Measurements from ENCODE around the gene CSH2.
"Not testable (repeated sequence)": the region's sequence is repeated elsewhere in the genome, so short reads cannot be mapped to it uniquely, and the experiment has no call there.

DNA sequence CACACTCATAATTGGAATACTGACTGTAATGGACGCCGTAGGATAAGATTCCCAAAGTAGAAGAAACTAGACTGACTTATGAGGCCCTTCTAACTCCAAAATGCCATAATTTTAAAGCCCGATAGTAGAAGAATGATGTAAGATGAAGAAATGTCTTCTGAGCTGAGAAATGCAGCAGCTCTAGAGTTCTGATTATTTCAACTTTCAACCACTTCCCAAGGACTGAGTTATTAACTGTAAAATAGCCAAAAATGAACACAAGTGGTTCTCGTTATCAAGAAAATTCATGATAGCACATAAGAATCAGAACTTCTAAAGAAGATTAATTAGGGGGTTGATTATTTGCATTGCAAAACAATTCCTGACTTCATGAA is 3.2 kb downstream of the CSH2 start:
- TF ChIP-seq, protein P1, sequence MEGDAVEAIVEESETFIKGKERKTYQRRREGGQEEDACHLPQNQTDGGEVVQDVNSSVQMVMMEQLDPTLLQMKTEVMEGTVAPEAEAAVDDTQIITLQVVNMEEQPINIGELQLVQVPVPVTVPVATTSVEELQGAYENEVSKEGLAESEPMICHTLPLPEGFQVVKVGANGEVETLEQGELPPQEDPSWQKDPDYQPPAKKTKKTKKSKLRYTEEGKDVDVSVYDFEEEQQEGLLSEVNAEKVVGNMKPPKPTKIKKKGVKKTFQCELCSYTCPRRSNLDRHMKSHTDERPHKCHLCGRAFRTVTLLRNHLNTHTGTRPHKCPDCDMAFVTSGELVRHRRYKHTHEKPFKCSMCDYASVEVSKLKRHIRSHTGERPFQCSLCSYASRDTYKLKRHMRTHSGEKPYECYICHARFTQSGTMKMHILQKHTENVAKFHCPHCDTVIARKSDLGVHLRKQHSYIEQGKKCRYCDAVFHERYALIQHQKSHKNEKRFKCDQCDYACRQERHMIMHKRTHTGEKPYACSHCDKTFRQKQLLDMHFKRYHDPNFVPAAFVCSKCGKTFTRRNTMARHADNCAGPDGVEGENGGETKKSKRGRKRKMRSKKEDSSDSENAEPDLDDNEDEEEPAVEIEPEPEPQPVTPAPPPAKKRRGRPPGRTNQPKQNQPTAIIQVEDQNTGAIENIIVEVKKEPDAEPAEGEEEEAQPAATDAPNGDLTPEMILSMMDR (IDR thresholded peaks at IDR 0.05) = not testable (repeated sequence)
- TF ChIP-seq EZH2 (IDR thresholded peaks at IDR 0.05; ENCODE audit: borderline replicate concordance, insufficient read depth, low read depth, low read length, poor library complexity, severe bottlenecking) = not testable (repeated sequence)
